SKM-1 (cell line): ENCODE data around the gene CABP4.
"Not testable (repeated sequence)": the region's sequence is repeated elsewhere in the genome, so short reads cannot be mapped to it uniquely, and the experiment has no call there.

Experiments
- DNase-seq: peaks from one replicate; lab custom pipeline; 2025; ENCODE audit not compliant: unreplicated experiment; lab: John Stamatoyannopoulos, UW

Gene CABP4

DNA sequence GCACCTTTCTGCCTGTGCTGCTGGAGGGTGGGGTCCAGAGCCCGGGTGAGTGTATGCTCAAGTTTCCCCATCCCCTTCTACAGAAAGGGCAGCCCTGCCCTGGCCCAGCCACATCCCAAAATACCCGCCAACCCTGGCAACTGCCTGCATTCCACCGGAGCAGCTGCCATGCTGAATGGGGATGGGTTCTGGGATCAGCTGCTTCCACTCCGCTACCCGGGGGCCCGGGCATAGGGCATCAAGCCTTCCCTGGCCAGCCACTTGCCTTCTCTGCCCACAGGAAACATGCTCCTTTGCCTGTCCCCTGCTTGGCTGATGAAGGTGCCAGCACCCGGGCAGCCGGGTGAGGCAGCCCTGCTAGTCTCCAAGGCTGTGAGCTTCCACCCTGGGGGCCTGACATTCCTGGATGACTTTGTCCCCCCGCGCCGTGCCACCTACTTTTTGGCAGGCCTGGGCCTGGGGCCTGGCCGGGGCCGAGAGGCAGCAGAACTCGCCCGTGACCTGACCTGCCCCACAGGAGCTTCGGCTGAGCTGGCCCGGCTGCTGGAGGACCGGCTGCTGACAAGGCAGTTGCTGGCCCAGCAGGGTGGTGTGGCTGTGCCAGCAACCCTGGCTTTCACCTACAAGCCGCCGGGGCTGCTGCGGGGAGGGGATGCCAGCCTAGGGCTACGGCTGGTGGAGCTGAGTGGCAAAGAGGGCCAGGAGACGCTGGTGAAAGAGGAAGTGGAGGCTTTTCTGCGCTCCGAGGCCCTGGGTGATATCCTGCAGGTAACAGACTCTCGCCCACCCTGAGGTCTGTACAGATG is 36.5 kb upstream of the CABP4 start:
- DNase-seq, result no peak

DNA sequence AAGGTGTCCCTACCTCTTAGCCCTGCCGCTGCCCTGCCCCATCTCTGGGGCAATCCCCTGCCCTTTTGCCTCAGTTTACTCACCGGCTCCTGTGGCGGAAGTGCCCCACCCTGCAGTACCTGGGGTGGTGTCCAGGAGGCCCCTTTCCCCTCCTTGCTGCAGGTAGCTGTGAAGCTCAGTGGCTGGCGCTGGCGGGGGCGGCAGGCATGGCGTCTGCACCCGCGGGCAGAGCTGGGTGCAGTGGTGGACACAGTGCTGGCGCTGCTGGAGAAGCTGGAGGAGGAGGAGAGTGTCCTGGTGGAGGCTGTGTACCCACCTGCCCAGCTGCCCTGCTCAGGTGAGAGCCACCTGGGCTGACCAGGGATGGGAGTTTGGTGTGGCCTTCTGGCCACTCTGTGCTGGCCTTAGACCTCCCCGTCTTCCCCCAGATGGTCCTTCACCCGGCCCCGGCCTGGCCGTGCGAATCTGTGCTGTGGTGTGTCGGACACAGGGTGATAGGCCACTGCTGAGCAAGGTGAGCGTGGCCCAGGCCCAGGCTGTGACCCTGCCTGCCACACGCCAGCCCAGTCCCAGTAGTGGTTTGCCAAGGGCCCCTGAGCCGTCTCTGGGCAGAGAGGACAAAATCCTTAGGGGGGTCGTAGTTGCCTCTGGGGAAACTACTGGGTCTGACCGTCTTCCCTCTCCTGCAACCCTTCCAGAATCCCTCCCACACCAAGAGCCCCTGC is 35.7 kb upstream of the CABP4 start:
- no peak for DNase-seq

DNA sequence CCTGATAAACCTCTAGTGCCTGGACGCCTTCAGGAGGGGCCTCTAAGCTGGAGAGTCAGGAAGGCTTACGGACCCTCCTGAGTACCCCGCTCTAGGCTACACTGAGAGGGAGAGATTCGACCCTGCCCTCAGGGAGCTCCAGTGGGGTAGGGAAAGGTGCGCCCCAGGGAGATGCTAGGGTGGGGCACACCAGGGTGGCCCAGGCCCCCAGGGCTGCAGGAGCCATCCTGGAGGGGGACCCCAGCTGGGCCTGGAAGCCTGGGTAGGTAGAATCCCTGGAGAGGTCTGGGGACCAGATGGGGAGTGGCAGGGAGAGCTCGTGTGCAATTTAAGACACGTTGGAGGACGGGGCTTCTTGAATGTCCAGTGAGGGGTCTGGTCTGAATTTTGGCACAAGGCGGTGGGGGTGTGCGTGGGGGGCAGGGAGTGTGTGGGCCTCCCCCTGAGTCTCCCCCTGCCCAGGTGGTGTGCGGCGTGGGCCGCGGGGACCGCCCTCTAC is 35.0 kb upstream of the CABP4 start:
- DNase-seq, result no peak

DNA sequence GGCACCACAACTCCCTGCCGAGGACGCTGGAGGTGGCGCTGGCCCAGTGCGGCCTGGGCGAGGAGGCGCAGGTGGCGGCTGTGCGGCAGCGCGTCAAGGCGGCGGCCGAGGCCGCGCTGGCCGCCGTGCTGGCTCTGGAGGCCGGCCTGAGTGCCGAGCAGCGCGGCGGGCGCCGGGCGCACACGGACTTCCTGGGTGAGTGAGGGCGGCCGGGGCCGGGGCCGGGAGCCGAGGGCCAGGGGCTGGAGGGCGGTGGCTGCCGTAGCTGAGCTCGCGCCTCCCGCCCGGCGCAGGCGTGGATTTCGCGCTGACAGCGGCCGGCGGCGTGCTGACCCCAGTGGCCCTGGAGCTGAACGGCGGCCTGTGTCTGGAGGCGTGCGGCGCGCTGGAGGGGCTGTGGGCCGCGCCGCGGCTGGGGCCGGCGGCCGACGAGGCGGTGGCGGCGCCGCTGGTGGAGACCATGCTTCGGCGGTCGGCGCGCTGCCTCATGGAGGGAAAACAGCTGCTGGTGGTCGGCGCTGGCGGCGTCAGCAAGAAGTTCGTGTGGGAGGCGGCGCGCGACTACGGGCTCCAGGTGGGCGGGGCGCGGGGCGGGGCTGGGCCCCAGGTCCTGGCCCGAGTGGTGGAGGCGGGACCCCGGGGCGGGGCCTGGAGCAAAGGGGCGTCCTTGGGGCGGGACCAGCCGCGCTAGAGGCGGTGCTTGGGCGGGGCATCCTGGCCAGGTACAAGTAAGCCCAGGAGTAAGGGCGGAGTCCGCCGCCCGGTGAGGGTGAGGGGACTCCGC is 34.3 kb upstream of the CABP4 start:
- peak; percentile 85 for DNase-seq

DNA sequence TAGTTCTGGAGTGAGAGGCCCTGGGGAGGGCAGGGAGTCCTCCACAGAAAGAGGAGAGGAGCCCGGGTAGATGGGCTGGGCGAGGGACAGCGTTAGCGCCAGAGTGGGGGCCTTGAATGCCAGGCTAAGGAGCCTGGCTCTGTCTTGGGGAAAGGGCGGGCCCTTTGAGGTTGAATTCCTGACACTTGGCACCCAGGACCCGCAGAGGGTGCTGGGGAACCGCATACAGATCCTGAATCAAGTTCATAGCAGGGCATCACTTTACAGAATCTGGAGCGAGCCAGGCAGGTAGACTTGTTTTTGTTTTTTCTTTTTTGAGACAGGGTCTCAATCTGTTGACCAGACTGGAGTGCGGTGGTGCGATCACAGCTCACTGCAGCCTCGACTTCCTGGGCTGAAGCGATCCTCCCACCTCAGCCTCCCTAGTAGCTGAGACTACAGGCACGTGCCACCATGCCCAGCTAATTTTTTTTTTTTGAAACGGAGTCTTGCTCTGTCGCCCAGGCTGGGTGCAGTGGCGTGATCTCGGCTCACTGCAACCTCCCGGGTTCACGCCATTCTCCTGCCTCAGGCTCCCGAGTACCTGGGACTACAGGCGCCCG is 33.6 kb upstream of the CABP4 start:
- no peak for DNase-seq

DNA sequence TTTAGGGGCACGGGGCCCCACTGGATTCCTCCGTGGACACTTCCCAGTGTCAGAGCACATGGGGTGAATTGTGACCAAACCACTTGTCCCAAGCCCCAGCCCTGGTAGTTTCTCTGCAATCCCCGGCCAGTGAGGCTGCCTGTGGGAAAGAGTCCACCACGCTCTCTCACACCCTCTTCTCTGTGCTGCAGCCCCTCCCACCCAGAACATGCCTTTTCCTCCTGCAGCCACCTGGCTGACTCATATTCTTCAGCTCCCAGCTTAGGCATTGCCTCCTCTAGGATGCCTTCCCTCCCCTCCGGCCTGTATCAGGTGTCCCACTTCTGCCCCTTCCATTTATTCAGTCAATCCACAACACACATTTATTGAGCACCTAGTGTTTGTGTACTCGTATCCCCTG is 32.3 kb upstream of the CABP4 start:
- no peak for DNase-seq

DNA sequence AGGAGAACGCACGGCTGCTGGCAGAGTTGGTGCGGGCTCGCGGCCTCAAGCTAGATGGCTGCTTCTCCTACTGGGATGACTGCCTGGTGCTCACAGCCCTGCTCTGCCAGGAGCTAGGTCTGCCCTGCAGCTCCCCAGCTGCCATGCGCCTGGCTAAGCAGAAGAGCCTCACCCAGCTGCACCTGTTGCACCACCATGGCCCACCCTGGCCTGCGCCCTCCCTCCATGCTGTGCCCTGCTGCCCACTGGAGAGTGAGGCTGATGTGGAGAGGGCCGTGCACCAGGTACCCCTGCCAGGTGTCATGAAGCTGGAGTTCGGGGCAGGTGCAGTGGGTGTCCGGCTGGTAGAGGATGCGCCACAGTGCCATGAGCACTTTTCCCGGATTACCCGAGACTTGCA is 31.7 kb upstream of the CABP4 start:
- no peak for DNase-seq

DNA sequence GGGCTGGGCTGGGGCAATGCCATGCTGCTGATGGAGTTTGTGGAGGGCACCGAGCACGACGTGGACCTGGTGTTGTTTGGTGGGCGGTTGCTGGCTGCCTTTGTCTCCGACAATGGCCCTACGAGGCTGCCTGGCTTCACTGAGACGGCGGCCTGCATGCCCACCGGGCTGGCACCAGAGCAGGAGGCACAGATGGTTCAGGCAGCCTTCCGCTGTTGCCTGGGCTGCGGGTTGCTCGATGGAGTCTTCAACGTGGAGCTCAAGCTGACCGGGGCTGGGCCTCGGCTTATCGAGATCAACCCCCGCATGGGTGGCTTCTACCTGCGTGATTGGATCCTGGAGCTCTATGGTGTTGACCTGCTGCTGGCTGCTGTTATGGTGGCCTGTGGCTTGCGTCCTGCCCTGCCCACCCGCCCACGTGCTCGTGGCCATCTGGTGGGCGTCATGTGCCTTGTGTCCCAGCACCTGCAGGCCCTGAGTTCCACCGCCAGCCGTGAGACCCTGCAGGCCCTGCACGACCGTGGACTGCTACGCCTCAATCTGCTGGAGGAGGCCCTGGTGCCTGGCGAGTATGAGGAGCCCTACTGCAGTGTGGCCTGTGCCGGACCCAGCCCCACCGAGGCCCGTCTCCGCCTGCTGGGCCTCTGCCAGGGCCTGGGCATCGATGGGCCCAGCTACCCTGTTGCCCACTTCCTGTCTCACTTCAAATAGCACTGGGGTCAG is 31.1 kb upstream of the CABP4 start:
- no peak for DNase-seq

DNA sequence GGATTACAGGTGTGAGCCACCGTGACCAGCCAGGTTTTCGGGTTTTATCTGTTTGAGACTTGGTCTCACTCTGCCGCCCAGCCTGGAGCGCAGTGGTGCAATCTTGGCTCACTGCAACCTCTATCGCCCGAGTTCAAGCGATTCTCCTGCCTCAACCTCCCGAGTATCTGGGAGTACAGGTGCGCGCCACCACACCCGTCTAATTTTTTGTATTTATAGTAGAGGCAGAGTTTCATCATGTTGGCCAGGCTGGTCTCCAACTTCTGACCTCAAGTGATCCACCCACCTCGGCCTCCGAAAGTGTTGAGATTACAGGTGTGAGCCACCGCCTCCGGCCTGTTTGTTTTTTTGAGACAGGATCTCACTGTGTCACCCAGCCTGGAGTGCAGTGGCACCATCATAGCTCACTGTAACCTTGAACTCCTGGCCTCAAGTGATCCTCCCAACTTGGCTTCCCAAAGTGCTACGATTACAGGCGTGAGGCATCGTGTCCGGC is 27.7 kb upstream of the CABP4 start:
- DNase-seq, result not testable (repeated sequence)

DNA sequence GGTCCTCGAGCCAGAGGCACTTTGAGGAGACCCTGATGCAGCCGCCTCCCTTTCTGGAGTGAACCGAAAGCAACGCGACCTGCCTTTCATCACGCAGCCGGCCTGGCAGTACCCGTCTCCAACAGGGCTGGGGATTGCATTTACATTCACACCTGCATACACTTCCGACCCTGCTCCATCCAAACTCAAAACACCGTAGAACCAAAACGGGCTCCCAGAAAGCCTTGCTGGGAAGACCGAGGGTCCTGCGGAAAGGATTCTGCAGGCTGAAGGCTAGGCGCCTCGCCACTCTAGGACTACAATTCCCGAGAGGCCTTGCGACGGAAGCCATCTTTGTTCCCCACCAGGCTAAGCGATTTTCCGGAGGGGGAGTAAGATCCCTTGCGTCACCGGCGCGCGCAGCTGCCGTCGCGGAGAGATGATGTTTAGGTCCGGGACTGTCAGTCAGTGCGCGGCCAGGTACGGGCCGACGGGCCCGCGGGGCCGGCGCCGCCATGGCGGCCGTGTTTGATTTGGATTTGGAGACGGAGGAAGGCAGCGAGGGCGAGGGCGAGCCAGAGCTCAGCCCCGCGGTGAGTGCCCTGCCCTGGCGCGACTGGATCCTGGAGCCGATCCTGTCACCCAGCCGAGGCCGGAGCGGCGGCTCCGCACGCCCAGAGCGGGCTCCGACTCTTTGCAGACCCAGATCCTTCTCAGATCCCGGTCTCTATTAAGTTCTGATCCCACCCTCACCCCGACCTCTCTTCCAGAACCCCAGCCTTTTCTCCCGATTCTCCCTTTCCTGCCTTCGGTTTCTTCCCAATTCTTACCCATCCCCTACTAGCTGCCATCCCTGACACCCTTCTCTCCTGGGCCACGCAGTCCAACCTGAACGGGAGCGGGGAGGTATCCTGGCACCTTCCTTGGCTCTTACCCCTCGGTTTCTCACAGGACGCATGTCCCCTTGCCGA is 26.8 kb upstream of the CABP4 start, which contains the start of gene RPS6KB2:
RPS6KB2 (plus strand) TSS at position 443 of the 950 bp plus-strand sequence; CDS start at position 495, 52 bp downstream.
- DNase-seq, result peak; percentile 94

DNA sequence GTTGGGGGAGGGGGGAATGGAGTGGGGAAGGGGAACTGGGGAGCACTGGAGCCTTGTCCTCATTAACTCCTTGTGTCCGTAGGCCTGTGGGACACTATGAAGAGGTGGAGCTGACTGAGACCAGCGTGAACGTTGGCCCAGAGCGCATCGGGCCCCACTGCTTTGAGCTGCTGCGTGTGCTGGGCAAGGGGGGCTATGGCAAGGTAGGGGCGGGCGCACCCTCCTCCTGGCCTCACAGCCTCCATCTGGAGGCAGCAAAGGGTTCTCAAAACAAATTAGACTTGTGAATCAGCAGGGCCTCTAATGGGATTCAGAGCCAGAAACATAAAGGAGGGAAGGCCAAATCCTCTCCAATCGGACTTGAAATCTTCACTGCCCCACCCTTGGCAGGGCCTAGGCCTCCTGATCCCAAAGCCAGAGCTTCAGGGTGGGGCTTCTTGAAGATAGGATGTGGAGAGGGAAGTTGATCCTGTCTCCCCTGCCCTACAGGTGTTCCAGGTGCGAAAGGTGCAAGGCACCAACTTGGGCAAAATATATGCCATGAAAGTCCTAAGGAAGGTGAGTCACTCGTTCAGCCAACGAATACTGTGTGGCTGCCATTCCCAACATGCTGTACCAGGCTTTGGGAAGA is 26.0 kb upstream of the CABP4 start:
- DNase-seq, result no peak

DNA sequence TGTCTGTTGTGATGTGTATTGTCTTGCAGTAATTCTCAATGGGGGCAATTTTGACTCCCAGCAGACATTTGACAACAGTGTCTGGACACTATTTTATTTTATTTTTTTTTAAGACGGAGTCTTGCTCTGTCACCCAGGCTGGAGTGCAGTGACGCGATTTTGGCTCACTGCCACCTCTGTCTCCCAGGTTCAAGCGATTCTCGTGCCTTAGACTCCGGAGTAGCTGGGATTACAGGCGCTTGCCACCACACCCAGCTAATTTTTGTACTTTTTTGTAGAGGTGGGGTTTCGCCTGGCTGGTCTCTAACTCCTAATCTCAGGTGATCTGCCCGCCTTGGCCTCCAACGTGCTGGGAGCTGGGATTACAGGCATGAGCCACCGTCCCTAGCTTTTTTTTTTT is 25.4 kb upstream of the CABP4 start:
- DNase-seq, result no peak

DNA sequence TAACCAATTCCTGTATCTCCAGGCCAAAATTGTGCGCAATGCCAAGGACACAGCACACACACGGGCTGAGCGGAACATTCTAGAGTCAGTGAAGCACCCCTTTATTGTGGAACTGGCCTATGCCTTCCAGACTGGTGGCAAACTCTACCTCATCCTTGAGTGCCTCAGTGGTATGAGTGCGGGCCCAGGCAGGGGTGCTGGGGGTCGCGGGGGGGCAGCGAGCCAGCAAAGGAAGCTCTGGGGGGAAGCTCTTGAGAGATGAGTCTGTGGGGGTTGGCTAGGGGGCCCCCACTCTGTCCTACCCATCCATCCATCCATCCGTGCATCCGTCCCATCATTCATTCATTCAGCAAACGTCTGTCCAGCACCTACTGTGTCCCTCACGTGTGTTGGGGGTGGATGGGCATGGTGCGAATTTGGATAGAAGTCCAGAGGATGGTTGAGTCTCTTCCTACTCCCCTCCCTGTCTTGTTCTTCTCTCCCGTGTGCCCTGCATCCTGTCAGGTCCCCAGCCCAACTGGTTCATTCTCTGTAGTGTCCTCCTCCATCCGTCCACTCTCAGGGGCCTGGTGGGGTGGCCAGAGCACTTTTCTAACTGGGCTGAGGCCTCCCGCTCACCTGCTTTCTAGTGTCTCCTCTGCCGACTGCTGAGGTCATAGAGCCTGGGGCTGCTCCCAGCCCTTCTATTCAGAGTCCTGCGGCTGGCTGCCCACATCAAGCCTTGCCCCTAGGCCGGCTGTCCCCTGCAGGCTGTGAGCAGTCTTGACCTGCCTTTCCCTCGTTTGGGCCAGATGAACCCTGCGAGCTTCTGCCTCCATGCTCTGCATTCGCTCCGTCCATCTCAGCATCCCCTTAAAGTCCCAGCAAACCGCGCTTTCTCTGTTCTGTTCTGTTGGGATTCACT is 23.6 kb upstream of the CABP4 start:
- no peak for DNase-seq

DNA sequence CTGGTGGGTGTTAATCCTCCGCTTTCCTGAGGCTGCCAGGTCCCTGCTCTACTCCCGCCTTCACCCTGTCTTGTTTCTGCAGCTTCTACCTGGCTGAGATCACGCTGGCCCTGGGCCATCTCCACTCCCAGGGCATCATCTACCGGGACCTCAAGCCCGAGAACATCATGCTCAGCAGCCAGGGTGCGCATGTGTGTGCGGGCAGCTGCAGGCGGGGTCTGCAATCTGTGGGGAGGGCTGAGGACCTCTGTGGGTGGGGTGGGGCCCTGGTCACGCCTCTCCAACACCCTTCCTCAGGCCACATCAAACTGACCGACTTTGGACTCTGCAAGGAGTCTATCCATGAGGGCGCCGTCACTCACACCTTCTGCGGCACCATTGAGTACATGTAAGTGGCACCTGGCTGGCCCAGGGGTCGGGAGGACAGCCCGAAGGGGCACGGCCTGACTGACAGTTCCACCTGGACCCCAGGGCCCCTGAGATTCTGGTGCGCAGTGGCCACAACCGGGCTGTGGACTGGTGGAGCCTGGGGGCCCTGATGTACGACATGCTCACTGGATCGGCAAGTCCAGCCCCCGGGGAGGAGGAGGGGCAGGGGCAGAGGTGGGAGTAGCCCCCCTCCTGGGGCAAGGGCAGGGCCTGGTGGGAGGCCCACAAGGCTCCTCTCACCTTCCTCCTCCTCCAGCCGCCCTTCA is 22.4 kb upstream of the CABP4 start:
- DNase-seq, result no peak

DNA sequence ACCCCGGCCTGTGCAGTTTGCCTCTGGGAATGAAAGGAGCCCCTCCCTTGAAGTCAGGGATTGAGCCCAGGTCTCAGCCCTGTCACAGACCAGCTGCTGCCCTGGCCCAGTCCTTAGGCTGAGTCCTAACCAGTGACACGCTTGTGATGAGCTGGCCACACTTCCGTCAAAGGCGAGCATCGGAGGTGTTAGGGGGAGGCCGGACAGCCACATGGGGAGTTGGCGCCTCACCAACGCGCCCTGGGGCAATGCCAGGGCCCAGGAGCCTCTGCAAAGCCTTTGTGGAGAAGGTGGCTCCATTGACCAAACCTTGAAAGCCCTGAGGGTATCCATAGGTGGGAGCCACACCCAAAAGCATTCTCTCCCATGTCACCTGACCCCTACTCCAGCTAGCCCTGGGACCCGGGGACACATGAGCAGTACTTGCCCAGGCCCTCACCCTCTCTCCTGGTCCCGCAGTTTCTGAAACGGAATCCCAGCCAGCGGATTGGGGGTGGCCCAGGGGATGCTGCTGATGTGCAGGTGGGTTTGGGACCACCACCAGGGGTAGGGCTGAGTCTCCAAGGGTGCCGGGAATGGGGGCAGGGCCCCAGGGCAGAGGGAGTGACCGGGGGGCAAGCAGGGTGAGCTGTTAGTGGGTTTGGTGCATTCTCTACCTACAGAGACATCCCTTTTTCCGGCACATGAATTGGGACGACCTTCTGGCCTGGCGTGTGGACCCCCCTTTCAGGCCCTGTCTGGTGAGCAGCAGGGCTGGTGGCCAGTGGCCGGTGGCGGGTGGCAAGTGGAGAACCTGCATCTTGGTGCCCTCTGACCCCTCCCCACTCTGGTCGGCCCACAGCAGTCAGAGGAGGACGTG is 21.4 kb upstream of the CABP4 start:
- DNase-seq, result no peak

DNA sequence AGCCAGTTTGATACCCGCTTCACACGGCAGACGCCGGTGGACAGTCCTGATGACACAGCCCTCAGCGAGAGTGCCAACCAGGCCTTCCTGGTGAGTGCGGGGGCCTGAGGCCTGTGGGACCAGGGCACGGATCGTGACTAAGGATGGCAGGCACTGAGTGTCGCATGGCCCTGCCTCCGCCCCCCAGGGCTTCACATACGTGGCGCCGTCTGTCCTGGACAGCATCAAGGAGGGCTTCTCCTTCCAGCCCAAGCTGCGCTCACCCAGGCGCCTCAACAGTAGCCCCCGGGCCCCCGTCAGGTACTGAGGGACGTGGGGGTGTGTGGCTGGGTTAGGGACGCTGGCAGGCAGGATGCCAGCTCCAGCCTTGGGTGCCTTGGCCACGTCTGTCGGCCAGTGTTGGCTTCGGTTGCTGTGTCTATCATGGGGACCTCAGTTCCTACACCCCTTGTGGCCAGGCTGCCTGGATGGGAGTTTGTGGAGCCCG is 20.7 kb upstream of the CABP4 start:
- DNase-seq, result no peak
